Measurements from ENCODE around the gene SPX. TPM values are rescaled to one million over a fixed set of nuclear protein-coding genes. Genes with fewer than 3 reads are reported as not detected.

The SPX gene
- total RNA-seq, 2 donors from 2014 or later = 5.6 to 8.3 TPM

DNA sequence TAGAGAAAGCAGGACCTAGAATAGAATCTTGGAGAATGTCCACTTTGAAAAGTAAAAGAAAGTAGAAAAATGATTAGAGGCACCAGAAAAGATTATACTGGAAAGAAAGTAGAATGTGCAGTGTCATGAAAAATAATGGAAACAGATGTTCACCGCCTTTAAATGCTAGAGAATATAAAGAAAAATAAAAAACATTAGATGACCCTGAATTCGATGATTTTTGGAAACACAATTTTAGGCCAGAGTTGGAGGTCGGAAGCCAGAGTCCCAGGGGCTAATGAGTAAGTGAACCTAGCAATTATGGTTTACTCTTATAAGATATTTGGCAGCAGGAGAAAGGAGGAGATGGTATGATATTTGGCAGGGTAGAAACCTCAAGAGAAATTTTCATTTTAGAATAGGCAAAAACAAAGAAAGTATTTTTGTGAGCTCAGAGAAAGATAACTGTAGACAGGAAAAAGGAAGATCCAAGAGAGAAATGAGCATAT, 40.9 kb downstream of the SPX start:
- no peaks in the 10 kb centered on the region for H3K9me3 ChIP-seq
- no peaks in the 10 kb centered on the region for H3K4me1 ChIP-seq
- TF ChIP-seq, protein P1, sequence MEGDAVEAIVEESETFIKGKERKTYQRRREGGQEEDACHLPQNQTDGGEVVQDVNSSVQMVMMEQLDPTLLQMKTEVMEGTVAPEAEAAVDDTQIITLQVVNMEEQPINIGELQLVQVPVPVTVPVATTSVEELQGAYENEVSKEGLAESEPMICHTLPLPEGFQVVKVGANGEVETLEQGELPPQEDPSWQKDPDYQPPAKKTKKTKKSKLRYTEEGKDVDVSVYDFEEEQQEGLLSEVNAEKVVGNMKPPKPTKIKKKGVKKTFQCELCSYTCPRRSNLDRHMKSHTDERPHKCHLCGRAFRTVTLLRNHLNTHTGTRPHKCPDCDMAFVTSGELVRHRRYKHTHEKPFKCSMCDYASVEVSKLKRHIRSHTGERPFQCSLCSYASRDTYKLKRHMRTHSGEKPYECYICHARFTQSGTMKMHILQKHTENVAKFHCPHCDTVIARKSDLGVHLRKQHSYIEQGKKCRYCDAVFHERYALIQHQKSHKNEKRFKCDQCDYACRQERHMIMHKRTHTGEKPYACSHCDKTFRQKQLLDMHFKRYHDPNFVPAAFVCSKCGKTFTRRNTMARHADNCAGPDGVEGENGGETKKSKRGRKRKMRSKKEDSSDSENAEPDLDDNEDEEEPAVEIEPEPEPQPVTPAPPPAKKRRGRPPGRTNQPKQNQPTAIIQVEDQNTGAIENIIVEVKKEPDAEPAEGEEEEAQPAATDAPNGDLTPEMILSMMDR (IDR thresholded peaks at IDR 0.05) = no peak
- no peak overlapping the region for H3K27ac ChIP-seq
- no peaks in the 10 kb centered on the region for H3K27me3 ChIP-seq
- DNase-seq (ENCODE audit: low spot score) = no peak
- H3K4me3 ChIP-seq = no peak overlapping the region
- H3K36me3 ChIP-seq = no peaks in the 10 kb centered on the region

DNA sequence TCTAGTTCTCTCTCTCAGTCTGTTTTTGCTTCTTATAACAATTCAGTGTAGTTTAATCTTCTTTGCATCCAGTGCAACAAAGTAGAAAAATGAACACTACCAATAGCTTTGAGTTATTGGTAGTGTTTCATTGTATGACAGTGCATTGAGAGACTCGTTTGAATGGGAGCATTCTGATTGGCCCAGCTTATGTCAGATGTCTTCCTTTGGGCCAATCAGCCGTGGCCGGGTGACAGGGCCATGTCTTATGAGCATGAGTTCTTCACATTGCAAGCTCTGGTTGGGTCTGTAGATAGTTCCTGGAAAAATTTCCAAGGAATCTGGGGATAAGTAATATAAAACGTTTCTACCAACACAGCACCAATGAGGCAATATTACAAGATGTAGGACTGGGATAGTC, 42.0 kb downstream of the SPX start:
- TF ChIP-seq, protein P1 (IDR thresholded peaks at IDR 0.05) = no peak
- no peak for DNase-seq (ENCODE audit: low spot score)
- Histone ChIP-seq H3K36me3 (no peaks in the 10 kb centered on the region), H3K27ac (no peak overlapping the region), H3K4me1 (no peaks in the 10 kb centered on the region), H3K27me3 (no peaks in the 10 kb centered on the region), H3K9me3 (no peaks in the 10 kb centered on the region), H3K4me3 (no peak overlapping the region)

DNA sequence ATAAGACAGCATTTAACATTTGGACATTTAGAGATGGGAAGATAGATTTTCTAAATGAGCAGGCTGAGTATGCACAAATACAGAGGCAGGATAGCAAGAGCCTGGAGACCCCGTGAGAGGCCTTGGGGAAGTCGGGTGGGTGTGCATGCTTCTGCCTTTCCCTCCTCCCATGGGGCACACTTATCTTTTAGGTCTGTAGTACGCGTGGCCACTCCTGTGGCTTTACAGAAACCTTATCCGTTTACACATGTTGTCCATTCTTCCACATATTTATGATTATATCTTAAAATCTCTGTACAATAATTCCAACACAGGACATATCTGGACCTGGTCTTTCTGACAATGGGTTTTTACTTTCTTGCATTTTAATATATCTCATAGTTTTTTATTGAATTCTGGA, 45.0 kb downstream of the SPX start:
- no peak for DNase-seq (ENCODE audit: low spot score)
- Histone ChIP-seq H3K36me3 (no peaks in the 10 kb centered on the region), H3K4me1 (no peaks in the 10 kb centered on the region), H3K27ac (no peak overlapping the region), H3K27me3 (no peaks in the 10 kb centered on the region), H3K4me3 (no peak overlapping the region), H3K9me3 (no peaks in the 10 kb centered on the region)
- TF ChIP-seq, protein P1 (IDR thresholded peaks at IDR 0.05) = no peak

DNA sequence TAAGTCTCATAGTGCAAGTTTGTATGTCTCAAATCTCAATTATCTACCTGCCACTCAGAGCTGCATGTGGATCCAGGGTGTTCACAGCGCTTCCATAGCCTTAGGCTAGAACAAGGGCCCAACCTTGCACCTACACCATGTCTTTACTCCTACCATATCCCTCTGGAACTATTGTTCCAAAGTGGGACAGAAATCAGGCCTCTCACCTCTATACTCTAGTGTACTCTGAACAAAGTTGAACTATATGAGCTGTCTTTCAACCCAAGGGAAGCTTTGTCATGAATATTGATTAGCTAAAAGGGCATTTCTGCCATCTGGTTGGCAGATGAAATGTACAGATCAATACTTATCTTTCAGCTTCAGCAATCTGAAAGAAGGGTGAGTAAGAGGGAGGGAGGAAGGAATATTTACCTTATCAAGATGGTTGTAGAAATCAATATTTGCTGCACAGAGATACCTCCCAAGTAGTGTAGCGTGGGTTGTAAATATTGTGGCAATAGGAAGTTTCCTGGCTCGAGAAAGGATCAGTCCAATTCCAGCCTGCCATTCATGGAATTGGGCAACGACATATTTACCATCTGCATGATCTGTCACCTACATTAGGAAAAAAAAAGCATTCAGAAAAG, 47.8 kb downstream of the SPX start:
- DNase-seq (ENCODE audit: low spot score) = no peak

DNA sequence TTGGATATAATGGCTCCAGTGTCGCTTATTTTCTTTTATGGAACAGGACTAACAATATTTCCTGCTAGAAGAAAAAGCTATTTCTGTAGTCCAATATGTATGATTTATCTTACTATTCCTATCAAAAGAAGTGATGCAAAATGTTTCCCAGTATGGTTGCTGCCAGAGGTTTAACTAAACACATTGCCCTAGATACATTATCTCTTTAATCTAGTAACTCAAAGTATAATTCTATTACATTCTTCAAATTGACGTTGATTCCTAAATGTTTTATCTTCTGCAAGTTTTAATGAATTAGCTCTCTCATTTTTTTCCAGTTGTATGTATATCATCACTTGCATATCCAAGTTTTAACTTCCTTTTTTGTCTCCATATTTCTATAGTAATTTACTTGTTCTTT, 50.3 kb downstream of the SPX start:
- no peak for DNase-seq (ENCODE audit: low spot score)
- Histone ChIP-seq H3K27me3 (no peaks in the 10 kb centered on the region), H3K4me1 (no peaks in the 10 kb centered on the region), H3K36me3 (no peaks in the 10 kb centered on the region), H3K27ac (no peak overlapping the region), H3K4me3 (no peak overlapping the region), H3K9me3 (no peaks in the 10 kb centered on the region)
- TF ChIP-seq, protein P1 (IDR thresholded peaks at IDR 0.05) = no peak

More for the DNA sequence above, 47.8 kb downstream of the SPX start:
- Histone ChIP-seq H3K4me3 (no peak overlapping the region), H3K27ac (no peak overlapping the region), H3K27me3 (no peaks in the 10 kb centered on the region), H3K9me3 (no peaks in the 10 kb centered on the region), H3K36me3 (no peaks in the 10 kb centered on the region), H3K4me1 (no peaks in the 10 kb centered on the region)
- TF ChIP-seq, protein P1 (IDR thresholded peaks at IDR 0.05) = no peak

DNA sequence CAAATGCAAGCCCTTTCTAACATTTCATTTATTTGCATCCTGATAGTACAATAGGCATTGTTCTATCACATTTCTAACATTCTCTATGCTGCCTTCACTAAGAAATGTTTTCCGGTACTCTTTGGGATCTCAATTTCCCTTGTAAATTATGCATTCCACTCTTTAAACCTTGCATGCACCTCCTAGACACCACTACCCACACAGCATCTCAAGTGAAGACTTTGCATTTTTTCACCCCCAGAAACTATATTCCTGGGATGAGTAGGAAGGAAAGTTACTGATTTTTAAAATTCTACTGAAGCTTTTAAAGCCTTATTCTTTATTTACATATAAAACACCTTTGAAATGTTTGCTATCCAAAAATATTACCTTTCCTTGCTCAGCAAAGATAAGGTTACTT, 51.4 kb downstream of the SPX start:
- no peaks in the 10 kb centered on the region for H3K4me1 ChIP-seq
- no peaks in the 10 kb centered on the region for H3K27me3 ChIP-seq
- no peak overlapping the region for H3K4me3 ChIP-seq
- no peaks in the 10 kb centered on the region for H3K36me3 ChIP-seq
- no peaks in the 10 kb centered on the region for H3K9me3 ChIP-seq
- H3K27ac ChIP-seq = no peak overlapping the region
- TF ChIP-seq, protein P1 (IDR thresholded peaks at IDR 0.05) = no peak
- no peak for DNase-seq (ENCODE audit: low spot score)

Measured in right atrium auricular region (tissue), 2 donors.